NCI-H82 treated with DMSO at 0.1 percent for 48 hours (cell line): Measurements from ENCODE around the gene TPH1.
A peak's percentile ranks its signal among the peaks of the same experiment; 100 is the strongest.

Source experiments
- DNase-seq: peaks from one replicate; lab custom pipeline; 2025; ENCODE audit not compliant: unreplicated experiment; lab: John Stamatoyannopoulos, UW

The TPH1 gene

DNA sequence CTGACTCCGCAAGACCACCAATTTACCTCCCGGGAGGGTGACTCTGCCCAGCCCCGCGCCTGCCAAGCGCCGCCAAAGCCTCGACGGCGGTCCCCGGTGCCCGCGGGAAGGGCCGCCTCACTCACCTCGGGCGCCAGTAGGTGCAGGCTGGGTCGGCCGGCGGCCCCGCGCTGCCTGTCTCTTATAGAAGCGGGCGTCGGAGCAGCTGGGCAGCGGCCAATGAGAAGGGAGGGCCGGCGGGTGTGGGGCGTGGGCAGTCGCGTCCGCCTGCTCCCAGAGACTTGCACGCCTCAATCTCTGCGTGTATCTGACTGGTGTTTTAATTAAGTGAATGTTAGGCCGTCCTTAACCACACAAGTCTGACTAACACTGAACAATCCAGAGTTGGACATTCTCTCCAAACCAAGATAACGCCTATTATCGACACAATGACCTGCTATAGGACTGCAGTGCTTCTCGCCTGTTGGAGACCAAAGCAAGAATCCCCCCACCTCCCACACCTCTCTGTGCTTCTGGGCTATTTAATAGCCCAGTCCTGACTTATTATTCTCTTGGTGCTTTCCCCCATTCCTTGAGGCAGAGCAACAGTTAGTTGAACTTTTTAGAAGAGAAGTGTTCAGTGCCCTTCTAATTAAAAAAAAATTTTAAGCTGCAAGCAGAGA, at the start of gene TPH1:
Gene TPH1, minus strand, starts transcription at position 154 of the 662 bp plus-strand sequence. CDS start 5,507 bp downstream, outside the sequence.
- no peak for DNase-seq

DNA sequence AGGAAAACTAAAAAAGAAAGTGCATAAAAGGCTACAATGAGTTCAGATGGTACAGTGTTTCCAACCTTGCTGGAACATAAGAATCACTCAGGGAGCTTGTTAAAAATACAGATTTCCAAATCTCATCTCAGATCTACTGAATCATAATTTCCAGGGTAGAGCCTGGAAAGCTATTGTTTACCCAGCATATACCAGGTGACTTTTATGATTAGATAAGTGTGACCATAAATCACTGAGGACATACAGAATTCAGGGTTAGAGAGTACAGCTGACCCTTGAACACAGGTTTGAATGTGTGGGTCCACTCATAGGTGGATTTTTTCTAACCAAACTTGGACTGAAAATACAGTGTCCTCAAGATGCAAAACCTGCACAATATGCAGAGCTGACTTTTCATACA, 47.9 kb upstream of the TPH1 start:
- no peak for DNase-seq

GRCh38 chr11:18091731-18092130, 45.7 kb upstream of the TPH1 start:
- DNase-seq = no peak

DNA sequence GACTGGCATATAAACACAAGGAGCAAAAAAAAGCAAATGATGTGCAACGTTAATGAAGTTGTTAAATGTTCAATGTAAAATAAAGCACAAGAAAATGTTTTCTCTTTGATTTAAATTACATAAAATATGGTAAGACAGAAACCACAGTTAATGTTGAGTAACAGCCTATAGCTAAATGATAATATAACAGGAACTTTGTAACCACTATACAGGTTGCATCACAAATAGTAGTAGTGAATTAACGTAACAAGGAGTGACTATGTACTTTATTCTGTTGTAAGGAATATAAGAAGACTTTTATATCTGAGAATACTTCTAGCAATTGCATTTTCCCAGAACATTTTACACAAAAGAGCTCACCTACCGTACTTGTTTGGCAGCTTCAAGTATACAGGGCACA, 42.9 kb upstream of the TPH1 start:
- no peak for DNase-seq

GRCh38 chr11:18088366-18088765, 42.3 kb upstream of the TPH1 start:
- no peak for DNase-seq

GRCh38 chr11:18081551-18081950, 35.5 kb upstream of the TPH1 start:
- no peak for DNase-seq

DNA sequence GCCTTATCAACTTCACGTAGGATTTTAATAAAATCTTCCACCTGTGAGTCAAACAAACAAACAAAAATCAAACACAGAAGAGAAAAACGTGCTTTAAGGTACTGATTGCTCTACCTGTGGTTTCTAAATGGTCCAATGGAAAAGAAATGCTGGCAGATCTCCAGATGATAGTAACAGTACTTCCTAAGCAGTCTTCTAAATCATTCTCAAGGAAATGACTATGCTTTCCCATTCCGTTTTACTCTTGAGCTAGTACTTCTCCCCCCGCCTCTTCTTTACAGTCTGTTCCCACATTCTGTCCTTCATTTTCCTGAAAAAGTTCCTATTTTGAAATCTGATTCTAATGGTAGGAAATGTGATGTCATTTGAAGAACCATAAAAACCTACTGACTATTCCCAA, 34.4 kb upstream of the TPH1 start:
- DNase-seq = no peak

DNA sequence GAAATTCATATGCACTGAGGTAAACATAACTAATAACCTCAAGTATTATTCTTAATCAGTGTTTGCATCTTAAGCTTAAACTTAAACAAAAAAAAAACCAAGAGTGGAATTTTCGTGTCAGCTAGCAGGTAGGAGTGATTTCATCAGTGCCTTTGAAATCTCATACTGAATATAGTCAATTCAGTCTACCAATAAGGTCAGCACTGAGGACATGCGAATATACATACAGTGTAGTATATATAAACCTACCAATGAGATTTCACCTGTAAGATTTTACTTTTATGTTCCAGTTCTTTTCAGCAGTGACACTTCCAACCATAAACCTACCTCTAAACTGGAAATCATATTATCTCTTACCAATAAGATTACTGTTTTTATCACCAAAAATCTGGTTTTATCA, 32.8 kb upstream of the TPH1 start:
- no peak for DNase-seq

GRCh38 chr11:18075444-18075843, 29.4 kb upstream of the TPH1 start:
- no peak for DNase-seq

DNA sequence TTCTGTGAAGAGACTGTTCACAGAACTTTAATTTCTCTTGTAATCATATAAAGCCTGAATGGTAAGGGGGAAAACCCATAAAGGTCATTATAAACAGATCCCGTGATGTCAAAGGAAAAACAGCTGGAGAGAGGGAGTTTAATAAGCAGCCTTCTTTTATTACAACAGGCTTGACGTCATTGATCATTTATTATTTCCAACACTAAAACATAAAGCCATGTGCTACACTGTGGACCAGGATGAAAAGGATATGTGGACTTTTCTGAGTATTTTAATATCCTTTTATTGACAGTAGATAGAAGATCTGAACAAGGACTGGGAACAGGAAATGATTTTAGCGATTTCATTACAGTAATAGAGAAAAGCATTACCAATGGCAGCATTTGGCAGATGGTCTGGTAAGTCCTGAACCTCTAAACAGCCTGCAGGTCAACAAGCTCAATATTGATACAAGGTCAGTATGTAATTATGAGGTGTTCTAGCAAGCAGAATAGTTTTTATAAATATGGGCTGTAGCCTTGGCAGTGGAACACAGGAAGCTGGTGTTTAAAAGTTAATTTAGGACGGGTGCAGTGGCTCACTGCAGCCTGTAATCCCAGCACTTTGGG, 25.1 kb upstream of the TPH1 start:
- DNase-seq = no peak

DNA sequence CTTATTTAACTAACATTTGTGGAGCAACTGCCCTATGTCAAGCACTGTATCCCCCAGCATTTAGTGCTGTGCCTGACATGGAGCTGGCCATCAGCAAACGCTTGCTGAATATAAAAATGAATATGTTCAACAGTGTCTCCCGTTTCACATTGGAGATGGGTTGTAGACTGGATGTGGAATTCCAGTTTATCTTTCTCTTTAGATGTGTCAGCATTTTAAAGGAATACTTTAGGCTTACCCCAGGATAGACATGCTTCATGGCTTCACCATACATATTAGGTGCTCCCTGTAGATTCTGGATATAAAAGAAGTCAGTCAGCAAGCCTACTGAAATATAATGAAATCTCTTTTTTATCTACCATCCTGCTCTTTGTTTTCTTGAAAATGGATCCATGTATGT, 21.3 kb upstream of the TPH1 start:
- no peak for DNase-seq

DNA sequence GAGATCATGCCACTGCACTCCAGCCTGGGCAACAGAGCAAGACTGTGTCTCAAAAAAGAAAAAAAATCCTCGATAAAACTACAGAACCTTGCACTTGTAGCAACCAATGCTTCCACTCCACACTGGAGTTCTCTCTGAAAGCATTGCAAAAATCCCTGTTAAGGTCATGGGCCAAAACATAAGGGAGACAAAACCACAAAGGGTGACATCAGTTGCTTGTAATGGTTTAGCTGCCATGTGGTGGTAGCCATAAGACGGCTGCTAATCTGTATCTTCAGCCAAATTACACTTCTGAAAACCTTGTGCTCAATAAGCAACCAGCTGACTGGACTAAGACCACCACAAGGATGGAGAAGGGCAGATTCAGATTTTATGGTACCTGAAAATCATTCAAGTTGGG, 20.6 kb upstream of the TPH1 start:
- DNase-seq = peak; percentile 13

GRCh38 chr11:18065572-18065971, 19.5 kb upstream of the TPH1 start:
- DNase-seq = no peak

DNA sequence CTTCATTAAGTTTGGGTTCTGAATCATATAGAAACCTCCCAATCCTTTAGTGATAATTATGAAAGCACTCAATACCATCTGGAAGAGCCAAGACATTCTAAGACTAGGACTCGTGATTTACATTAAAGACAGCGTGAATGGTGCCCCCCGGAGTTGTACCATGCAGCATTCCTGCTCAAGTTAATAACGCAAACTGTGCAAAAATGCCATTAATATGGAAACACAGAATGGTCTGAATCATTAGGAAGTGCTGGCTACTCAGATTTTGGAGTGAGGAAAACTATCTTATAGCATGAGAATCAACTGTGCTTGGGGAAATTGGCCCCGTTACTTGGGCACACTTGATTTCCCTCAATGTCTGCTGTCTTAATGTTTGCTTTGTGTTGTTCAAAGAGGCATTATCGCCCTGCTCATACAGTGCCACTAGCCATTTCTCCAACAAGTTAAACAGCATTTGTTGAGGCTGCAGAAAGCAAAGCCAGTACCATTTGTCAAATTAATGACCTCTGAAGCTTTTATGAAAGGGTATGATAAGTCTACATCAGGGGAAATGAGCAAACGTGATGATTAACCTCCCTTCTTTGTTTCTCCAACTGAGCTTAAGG, 18.5 kb upstream of the TPH1 start:
- DNase-seq = no peak

DNA sequence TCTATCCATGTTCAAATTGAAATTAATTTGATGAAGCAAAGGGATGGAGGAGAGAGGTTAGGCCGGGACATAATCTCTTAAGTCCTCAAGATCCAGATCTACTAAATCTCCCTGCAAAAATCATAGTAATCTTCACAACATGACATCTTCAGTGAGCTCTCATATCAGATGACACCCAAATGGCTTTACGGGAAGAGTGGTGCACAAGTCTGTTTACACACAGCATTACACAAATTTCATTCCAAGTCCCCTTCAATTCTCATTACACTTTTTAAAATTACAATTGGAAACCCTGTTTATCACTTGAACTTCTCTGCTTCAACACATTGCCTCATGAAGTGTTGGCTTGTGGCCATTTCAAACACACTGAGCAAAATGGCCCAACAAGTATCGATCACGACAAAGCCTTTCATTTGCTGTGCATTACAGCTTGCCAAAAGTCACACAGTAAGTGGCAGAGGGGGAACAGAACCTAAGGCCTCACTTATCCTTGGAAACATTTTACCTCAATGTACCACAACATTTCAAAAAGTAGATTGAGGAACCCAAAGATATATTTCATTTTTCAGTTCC, 17.9 kb upstream of the TPH1 start:
- peak; percentile 88 for DNase-seq

- DNase-seq = peak; percentile 33
Measured at GRCh38 chr11:18063125-18063524, 17.1 kb upstream of the TPH1 start.

DNA sequence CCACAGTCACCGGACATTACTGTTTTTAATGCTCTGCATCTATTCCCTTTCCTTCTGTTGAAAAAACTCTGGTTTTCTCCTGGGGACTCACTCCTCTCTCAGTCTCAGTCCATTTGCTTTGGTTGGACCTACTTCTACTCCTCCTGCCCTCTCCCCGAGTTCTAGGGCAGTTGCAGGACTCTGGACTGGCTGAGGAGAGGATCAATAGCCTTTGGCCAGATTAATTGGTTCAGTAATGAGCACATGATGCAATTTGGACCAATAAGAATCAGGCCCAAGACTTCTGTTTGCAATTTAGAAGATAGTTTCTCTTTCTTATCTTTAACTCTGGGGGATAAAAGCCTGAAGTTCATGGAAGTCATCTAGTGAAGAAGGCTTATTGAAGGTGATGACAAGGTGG, 15.3 kb upstream of the TPH1 start:
- no peak for DNase-seq

DNA sequence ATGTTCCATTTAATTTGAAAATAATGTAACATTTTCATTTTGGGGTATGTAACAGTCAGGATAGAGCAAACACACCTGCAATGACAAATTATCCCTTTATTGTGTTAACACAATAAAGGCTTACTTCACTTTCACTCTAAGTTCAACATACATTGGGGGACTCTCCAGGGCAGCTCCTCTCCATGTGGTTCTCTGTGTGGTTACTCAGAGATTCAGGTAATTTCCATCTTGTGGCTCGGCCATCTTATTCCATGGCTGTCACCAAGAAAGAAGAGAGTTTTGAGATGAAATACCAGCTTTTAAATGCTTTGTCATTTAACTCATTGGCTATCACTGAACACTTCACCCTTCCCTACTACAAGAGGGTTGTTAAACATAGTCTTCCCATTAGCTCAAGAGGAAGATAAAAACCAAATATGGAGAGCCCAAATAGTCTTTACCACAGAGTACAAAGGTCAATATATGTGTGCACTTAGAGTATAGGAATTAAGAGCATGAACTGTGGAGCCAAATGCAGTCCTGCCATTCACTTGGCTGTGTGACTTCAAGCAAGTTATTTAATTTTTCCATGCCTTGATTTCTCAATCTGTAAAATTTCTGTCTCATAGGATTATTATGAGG, 10.6 kb upstream of the TPH1 start:
- no peak for DNase-seq

GRCh38 chr11:18054511-18055103, 8.5 kb upstream of the TPH1 start:
- DNase-seq = no peak

DNA sequence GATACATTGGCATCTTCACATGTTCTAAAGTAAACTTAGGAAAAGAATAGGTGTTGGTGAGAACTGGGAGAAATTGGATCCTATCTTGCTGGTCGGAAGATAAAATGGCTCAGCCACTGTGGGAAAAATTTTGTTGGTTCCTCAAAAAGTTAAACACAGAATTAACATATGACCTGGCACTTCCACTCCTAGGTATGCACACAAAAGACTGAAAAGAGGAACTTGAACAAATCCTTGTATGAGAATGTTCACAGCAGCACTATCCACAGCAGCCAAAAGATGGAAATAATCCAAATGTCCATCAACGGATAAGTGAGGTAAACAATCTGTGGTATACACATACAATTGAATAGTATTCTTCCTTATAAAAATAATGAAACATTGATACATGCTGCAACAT, 4.8 kb upstream of the TPH1 start:
- DNase-seq = no peak

GRCh38 chr11:18036456-18036855, 9.6 kb downstream of the TPH1 start:
- DNase-seq = peak; percentile 97
